ENCODE results near the gene PNPT1. TPM values are rescaled to one million over a fixed set of nuclear protein-coding genes. Genes with fewer than 3 reads are reported as not detected.

PNPT1 gene
- total and polyA plus RNA-seq, 9 of the 15 experiments (the other 6 are each of a cell fraction or from before 2014, with no cell fraction given) = 46.5 to 104 (median 62.7) TPM

DNA sequence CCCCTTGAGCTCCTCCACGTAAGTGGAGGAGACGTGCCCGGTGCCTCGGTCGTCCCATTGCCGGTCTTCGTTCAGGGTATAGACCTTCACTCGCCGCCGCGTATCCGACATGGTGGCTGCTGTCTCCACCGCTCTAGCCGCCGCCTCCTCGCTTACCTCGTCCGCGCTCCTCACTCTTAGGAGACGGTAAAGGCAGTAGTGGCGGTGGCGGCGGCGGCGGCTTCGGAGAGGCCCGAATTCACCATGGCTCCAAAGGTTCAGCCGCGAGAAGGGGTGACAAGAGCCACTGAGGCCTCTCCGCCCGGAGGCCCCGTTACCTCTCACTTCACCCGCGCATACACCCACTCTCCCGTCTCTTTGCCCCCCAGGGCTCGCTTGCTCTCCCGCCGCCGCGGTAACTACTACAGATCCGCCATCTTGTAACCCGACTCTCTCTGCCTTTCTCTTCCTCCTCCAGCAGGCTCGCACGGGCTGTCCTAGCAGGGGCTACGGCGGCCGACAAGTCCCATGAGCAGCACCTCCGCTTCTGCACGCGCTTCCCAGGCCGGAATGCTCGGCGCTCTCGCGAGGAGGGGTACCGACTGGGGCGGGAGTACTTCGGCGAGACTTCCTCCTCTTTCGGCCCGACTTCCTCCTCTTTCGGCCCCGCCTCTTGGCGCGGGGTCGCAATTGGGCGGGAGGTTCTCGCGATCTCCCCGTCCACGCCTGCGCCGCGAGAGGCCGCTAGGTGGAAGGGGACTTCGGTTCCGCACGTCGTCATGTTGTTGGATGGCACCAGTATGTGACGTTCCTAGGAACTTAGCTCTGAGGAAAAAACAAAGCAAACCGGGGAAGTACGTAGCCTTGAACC, 76.2 kb downstream of the PNPT1 start, which contains the start of gene PPP4R3B (continued):
- TF ChIP-seq, protein P1, sequence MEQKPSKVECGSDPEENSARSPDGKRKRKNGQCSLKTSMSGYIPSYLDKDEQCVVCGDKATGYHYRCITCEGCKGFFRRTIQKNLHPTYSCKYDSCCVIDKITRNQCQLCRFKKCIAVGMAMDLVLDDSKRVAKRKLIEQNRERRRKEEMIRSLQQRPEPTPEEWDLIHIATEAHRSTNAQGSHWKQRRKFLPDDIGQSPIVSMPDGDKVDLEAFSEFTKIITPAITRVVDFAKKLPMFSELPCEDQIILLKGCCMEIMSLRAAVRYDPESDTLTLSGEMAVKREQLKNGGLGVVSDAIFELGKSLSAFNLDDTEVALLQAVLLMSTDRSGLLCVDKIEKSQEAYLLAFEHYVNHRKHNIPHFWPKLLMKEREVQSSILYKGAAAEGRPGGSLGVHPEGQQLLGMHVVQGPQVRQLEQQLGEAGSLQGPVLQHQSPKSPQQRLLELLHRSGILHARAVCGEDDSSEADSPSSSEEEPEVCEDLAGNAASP (IDR thresholded peaks at IDR 0.05) = no peak
- peak; percentile 92 for TF ChIP-seq CHD1 (IDR thresholded peaks at IDR 0.05; ENCODE audit: low read length)
- TF ChIP-seq, protein P2, sequence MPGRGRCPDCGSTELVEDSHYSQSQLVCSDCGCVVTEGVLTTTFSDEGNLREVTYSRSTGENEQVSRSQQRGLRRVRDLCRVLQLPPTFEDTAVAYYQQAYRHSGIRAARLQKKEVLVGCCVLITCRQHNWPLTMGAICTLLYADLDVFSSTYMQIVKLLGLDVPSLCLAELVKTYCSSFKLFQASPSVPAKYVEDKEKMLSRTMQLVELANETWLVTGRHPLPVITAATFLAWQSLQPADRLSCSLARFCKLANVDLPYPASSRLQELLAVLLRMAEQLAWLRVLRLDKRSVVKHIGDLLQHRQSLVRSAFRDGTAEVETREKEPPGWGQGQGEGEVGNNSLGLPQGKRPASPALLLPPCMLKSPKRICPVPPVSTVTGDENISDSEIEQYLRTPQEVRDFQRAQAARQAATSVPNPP (IDR thresholded peaks at IDR 0.05; ENCODE audit: borderline replicate concordance, insufficient read depth, insufficient read length) = no peak
- TF ChIP-seq, protein P3, sequence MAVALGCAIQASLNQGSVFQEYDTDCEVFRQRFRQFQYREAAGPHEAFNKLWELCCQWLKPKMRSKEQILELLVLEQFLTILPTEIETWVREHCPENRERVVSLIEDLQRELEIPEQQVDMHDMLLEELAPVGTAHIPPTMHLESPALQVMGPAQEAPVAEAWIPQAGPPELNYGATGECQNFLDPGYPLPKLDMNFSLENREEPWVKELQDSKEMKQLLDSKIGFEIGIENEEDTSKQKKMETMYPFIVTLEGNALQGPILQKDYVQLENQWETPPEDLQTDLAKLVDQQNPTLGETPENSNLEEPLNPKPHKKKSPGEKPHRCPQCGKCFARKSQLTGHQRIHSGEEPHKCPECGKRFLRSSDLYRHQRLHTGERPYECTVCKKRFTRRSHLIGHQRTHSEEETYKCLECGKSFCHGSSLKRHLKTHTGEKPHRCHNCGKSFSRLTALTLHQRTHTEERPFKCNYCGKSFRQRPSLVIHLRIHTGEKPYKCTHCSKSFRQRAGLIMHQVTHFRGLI (CRISPR knock-in tag; IDR thresholded peaks at IDR 0.05) = no peak
- peak; percentile 57; the same call in 1 of the 2 replicates for TF ChIP-seq KLF13 (tag; IDR thresholded peaks at IDR 0.05; ENCODE audit: borderline replicate concordance, low read depth)
- no peak for TF ChIP-seq ZNF324 (CRISPR knock-in tag; IDR thresholded peaks at IDR 0.05)
- TF ChIP-seq HDAC1 (IDR thresholded peaks at IDR 0.05) = peak in 1 of 2 experiments; percentile 75; a peak in 1 of 4 replicates
- peak; percentile 93 for TF ChIP-seq ATF7 (IDR thresholded peaks at IDR 0.05)
- TF ChIP-seq ETV1 (tag; conservative IDR thresholded peaks at IDR 0.05; ENCODE audit: low read depth) = peak; percentile 78
- TF ChIP-seq ZNF589 (CRISPR knock-in tag; IDR thresholded peaks at IDR 0.05; ENCODE audit: low read depth) = no peak
- no peak for TF ChIP-seq CEBPB (tag; IDR thresholded peaks at IDR 0.05)
- TF ChIP-seq, protein P4, sequence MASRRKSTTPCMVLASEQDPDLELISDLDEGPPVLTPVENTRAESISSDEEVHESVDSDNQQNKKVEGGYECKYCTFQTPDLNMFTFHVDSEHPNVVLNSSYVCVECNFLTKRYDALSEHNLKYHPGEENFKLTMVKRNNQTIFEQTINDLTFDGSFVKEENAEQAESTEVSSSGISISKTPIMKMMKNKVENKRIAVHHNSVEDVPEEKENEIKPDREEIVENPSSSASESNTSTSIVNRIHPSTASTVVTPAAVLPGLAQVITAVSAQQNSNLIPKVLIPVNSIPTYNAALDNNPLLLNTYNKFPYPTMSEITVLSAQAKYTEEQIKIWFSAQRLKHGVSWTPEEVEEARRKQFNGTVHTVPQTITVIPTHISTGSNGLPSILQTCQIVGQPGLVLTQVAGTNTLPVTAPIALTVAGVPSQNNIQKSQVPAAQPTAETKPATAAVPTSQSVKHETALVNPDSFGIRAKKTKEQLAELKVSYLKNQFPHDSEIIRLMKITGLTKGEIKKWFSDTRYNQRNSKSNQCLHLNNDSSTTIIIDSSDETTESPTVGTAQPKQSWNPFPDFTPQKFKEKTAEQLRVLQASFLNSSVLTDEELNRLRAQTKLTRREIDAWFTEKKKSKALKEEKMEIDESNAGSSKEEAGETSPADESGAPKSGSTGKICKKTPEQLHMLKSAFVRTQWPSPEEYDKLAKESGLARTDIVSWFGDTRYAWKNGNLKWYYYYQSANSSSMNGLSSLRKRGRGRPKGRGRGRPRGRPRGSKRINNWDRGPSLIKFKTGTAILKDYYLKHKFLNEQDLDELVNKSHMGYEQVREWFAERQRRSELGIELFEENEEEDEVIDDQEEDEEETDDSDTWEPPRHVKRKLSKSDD (conservative IDR thresholded peaks at IDR 0.05; ENCODE audit: low read length) = peak; percentile 98
- TF ChIP-seq CHD4 (IDR thresholded peaks at IDR 0.05; ENCODE audit: insufficient read depth, insufficient replicate concordance, low read depth, low read length, poor library complexity, severe bottlenecking) = no peak
- no peak for TF ChIP-seq BMI1 (IDR thresholded peaks at IDR 0.05; ENCODE audit: low read length)
- peak; percentile 13; the same call in 1 of the 2 replicates for TF ChIP-seq HIVEP1 (CRISPR knock-in tag; IDR thresholded peaks at IDR 0.05)
- TF ChIP-seq ZNF174 (CRISPR knock-in tag; IDR thresholded peaks at IDR 0.05) = no peak
- TF ChIP-seq TEAD1 (CRISPR knock-in tag; IDR thresholded peaks at IDR 0.05) = peak; percentile 75 to 99

Data from K562 (cell line).